Right ventricle myocardium inferior (tissue), 1 donor: ENCODE results near the gene GH2. TPM values are rescaled to one million over a fixed set of nuclear protein-coding genes. Genes with fewer than 3 reads are reported as not detected.
"Not testable (repeated sequence)": the region's sequence is repeated elsewhere in the genome, so short reads cannot be mapped to it uniquely, and the experiment has no call there.

Experiments used
- ATAC-seq: fragments of 200-7000 bp; cut with Tn5 transposase; one replicate; pipeline ENCODE4 v1.9.1; 2020; ENCODE audit warnings: mild to moderate bottlenecking, moderate library complexity
- DNase-seq: peaks from one replicate; pipeline ENCODE4 v3.0.0; 2021; ENCODE audit errors: missing footprints
- intact Hi-C: fragments of 100-400 bp; cut with DNase I; formaldehyde crosslinking; loops from one replicate; pipeline ENCODE4 v1.11.0; 2022
- total RNA-seq: library from RNA; stranded (reverse); fragmentation: NEBNext Ultra II Directional; extraction: Animal tissue kit (Norgen Biotek cat#: 25700); gene quantifications from one replicate; pipeline ENCODE4 v1.2.1, GENCODE V29; 2021
- donor health status: DM: no; HTN: yes; CAD: no; lungs with severe emphysema.

GH2 gene
- total RNA-seq, 1 donor from 2014 or later: not detected

GRCh38 chr17:63848834-63849689 lies 32.7 kb downstream of the GH2 start:
- DNase-seq (peak; percentile 97), ATAC-seq (peak; percentile 94)
- intact Hi-C loops: no loop called here

GRCh38 chr17:63847525-63848249 lies 34.1 kb downstream of the GH2 start:
- DNase-seq (no peak), ATAC-seq (no peak)
- intact Hi-C loops: no loop called here

GRCh38 chr17:63845509-63845908 lies 36.2 kb downstream of the GH2 start:
- intact Hi-C loops: no loop called here
- ATAC-seq (no peak), DNase-seq (no peak)

GRCh38 chr17:63843910-63844677 lies 37.6 kb downstream of the GH2 start:
- DNase-seq: no peak
- ATAC-seq: no peak
- intact Hi-C loops: no loop called here

GRCh38 chr17:63843387-63843888 lies 38.3 kb downstream of the GH2 start:
- ATAC-seq: peak; percentile 11
- peak; percentile 82 for DNase-seq
- intact Hi-C loops: not testable (repeated sequence)

DNA sequence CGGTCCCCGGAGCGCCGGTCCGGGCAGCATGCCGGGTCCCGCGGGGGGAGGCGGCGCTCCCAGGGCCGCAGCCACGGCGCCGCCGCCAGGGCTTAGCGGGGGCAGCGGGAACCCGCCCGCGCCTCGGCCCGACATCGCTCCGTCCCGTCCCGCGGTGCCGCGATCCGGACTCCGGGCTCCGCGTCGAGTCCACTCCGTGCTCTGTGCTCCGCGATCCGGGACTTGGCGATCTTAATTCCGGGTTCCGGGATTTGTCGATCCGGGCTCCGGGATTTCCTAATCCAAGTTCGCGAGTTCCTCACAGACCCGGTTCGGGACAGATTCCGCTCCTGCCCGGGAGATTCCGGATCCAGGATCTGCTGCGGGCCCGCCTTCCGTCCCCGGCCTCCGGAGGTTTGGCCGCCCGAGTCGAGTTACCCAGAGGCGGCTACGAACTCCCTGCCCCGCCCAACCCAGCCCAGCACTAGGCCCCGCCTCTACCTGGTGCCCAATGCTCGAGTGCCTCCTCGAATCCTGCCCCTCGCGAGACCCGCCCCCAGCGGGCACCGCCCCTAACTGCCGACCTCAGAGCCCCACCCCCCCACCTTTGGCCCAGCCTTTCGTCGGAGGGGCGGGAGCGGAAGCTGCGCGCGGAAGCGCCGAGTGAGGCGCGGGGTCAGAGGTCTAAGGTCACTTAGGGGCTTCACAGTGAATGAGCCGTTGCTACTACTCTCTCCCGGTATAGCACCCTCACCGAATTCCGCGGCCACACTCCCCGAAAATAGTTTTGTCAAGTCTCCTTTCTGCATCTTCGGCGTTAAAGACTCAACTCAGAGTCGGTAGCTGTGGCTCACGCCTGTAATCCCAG lies 39.0 kb downstream of the GH2 start, which contains the start of gene SMARCD2:
Gene SMARCD2, minus strand, starts transcription at position 146 of the 847 bp plus-strand sequence. Its CDS starts 11 bp downstream, at position 135.
- DNase-seq (peak; percentile 99), ATAC-seq (peak; percentile 84)
- intact Hi-C loops: no loop called here

GRCh38 chr17:63842173-63842539 lies 39.6 kb downstream of the GH2 start:
- ATAC-seq (no peak), DNase-seq (no peak)
- intact Hi-C loops: no loop called here

- DNase-seq (peak; percentile 89), ATAC-seq (peak; percentile 42)
- intact Hi-C loops: no loop called here
These were observed 40.2 kb downstream of the GH2 start for GRCh38 chr17:63841350-63842172.

DNA sequence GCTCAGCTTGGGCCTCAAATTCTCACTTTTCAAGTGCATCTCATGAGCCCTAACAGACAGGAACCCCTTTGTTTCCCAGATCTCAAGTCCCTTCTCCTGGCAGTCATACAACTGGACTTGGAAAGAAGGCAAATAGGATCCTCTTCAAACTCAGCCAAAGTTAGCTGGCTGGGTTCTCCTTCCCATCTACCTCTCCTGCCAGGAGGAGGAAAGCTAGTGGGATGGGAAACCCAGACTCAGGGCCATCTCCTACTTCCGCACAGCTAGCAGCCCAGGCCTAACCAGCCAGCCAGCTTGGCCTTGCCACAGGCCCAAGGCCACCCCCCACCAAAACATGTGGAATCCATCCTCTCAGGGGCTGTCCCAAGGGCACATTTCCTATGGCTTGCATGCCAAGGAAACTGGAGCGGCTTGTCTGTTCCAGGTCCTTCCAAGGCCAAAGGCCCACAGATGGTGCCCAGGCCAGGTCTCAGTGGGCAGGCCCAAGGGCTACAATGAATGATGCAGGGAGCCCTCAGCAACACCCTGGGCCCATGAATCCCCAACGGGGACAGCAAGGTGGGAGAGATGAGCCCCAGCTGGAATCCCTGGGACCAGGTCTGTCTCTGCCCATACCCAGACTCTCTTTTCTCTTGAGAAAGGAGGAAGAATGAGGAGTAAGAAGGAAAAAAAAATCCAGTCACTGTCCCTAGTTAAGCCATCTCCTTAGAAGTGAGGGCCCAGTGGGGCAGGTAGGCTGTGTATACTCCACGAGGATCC lies 41.0 kb downstream of the GH2 start:
- ATAC-seq: peak; percentile 4
- peak; percentile 74 for DNase-seq
- intact Hi-C loops: no loop called here

DNA sequence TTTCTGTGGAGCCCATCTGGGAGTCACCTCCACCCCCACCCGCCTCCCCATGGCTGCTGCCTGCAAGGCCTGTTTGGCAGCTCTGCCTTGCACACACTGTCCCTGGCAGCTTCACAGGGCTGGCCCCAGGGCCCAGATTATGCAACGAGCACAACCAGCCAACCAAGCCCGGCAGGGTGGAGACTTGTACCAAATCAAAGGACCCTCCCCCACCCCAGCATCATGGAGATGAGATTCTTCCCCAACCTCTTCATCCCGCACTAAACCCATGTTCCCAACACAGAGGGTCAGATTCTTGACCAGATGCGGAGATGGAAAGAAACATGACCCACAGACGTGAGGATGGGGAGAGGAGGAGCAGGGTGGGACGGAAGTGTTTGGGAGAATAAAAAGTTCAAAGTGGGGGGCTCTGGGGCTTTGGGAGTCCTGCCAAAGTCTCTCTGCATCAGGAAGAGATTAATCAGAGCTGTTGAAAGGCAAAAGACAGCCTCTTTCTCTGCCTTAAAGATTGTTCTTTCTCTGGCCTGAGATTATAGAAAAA lies 43.0 kb downstream of the GH2 start:
- intact Hi-C loops: no loop called here
- ATAC-seq: peak; percentile 54
- DNase-seq: peak; percentile 95

- DNase-seq (peak; percentile 59), ATAC-seq (no peak)
- intact Hi-C loops: no loop called here
These were observed 43.7 kb downstream of the GH2 start for GRCh38 chr17:63837962-63838600.

GRCh38 chr17:63837480-63837879 lies 44.3 kb downstream of the GH2 start:
- intact Hi-C loops: no loop called here
- DNase-seq: no peak
- no peak for ATAC-seq

- intact Hi-C loops: no loop called here
- ATAC-seq: no peak
- DNase-seq: no peak
These were observed 44.9 kb downstream of the GH2 start for GRCh38 chr17:63836811-63837210.

DNA sequence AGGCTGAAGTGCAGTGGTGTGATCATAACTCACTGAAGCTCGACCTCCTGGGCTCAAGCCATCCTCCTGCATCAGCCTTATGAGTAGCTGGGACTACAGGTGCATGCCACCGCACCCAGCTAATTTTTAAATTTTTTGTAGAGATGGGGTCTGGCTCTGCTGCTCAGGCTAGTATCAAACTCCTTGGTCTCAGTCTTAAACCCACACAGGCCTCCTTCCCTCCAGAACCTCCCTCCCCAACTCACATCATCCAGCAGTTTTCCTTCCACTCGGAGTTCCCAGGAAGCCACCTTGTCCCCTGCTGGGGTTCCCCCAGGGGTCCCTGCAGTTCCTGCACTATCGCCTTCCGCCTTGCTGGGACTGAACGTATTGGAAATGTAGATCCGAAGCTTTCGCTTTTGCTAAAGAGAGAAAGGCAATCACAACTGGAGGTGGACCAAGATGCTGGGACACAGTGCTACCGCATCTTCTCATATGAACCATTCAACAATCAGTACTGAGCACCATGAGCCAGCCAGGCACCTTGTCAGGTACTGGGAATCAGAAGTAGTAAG lies 46.5 kb downstream of the GH2 start:
- ATAC-seq (no peak), DNase-seq (no peak)
- intact Hi-C loops: no loop called here

DNA sequence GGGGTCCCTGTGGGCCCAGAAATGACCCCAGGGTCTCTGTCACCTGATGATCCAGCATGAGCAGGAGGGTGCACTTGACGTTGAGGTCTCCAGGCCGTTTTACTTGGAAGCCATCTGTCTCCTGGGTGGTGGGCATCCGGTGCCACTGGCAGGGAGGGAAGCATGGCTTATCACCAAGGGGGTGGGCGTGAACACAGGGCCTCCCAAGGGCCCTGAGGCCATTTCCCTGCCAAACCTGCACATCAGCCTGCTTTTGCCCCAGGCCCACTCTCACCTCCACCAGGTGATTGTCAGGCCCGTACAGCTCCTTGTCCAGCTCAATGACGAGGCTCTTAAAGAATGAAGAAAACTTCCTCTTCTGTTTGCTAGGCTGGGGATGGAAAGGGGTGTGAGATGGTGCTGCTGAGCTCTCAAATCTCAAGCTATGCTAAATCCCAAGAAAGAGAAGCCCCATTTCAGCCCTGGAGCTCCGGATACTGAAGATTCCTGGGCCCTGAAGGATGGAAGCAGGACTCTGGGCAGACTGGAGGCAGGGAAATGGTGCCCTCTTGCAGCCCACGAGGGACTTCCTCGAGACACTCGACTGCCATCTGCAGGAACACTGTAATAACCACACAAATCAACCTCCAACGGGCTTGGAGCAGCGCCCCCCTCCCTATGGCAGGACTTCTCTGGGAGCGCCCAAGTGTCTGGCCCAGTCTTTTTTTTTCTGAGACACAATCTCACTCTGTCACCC lies 47.1 kb downstream of the GH2 start:
- intact Hi-C loops: no loop called here
- DNase-seq (no peak), ATAC-seq (no peak)
